HFF-Myc (cell line): ENCODE data around the gene SORL1.

Experiments used
- DNase-seq: peaks from one replicate; pipeline ENCODE4 v3.0.0-alpha.2; 2011; ENCODE audit warnings: low read depth; ENCODE audit errors: extremely low read depth
- H3K4me3 ChIP-seq: replicated peaks from 2 replicates; pipeline ENCODE4 v1.5.1; 2011; ENCODE audit warnings: low read depth, mild to moderate bottlenecking, control low read depth, low read length
- TF ChIP-seq, protein P1 (sequence below): IDR thresholded peaks from 2 replicates; pipeline ENCODE4 v1.5.1; 2012; ENCODE audit warnings: mild to moderate bottlenecking, low read depth, low read length, control low read depth; ENCODE audit errors: missing control alignments

The SORL1 gene

DNA sequence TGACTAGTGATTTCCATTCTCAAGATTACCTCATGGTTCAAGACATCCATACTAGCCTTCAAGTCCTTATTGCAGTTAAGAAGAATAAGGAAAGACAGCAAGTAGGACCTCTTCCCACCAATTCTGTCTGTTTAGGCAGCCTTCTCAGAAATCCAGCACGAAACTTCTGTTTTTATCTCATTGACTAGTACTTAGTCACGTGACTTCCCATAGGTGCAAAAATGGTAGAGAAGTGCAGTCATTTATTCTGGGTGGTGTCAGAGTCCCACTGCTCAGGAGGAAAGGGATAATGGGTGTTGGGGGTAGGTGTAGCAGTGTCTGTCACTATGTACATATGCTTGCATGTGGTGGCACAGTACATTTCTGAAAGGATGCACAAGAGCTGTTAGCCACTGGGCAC, 58.3 kb downstream of the SORL1 start:
- no peak overlapping the region for H3K4me3 ChIP-seq
- no peak for DNase-seq
- TF ChIP-seq, protein P1, sequence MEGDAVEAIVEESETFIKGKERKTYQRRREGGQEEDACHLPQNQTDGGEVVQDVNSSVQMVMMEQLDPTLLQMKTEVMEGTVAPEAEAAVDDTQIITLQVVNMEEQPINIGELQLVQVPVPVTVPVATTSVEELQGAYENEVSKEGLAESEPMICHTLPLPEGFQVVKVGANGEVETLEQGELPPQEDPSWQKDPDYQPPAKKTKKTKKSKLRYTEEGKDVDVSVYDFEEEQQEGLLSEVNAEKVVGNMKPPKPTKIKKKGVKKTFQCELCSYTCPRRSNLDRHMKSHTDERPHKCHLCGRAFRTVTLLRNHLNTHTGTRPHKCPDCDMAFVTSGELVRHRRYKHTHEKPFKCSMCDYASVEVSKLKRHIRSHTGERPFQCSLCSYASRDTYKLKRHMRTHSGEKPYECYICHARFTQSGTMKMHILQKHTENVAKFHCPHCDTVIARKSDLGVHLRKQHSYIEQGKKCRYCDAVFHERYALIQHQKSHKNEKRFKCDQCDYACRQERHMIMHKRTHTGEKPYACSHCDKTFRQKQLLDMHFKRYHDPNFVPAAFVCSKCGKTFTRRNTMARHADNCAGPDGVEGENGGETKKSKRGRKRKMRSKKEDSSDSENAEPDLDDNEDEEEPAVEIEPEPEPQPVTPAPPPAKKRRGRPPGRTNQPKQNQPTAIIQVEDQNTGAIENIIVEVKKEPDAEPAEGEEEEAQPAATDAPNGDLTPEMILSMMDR = no peak

DNA sequence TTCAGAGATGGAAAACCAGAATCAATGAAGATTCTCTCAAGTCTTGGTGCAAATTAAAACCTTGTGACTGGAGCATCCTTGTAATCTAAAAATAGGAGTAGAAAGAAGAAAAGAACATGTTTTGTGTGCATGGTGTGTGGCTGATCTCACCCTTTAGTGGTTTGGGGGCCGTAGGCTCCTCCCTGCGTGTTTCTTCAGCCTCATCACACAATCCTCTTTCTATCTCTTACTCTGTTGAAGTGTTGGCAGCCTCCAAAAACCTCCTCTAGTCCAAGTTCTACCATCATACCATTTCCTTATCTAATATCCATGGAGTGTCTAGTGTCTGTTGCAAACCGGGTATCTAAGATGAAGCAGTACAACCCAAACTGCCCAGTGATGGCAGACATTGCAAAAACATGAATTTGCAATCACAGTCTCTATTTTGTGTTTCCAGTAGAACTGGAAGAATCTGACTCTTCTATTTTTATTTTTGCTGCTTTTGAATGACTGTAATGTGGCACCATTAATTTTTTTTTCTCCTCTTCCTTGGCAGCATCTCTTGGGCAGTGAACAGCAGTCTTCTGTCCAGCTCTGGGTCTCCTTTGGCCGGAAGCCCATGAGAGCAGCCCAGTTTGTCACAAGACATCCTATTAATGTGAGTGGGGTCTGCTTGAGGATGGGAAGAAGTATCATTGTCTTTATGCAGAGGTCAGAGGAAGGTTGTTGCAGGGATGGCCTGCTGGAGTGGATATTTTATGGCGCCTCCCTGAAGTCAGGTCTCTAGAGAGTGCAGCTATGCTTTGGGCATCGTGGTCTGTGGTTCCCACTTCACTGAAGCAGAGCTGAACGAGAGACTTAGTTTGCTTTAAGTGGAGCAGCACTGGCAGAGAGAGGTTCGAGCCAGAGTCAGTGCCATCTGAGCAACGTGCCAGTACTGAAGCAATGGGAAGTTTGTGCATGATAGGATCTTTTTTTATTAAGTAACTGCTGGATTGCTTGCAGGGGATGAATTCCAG, 60.7 kb downstream of the SORL1 start:
- H3K4me3 ChIP-seq = no peak overlapping the region
- no peak for DNase-seq
- TF ChIP-seq, protein P1 = no peak

DNA sequence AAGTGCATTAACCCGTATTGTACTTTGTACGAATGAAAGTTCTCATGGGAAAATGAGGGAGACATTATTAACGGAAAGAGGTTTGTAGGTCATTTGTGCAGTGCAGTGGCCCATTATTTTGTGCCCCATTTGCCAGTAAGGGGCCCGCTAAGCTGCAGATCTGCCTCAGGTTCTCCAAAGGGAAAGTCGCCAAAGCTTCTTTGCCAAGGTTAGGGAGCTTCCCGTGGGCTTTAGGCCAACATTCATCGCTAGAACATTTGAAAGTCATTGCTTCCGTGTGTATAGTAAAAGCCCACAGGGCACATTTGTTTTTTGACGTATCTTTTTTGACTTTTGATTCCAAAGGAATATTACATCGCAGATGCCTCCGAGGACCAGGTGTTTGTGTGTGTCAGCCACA, 61.7 kb downstream of the SORL1 start:
- DNase-seq = no peak
- TF ChIP-seq, protein P1 = no peak
- H3K4me3 ChIP-seq = no peak overlapping the region

DNA sequence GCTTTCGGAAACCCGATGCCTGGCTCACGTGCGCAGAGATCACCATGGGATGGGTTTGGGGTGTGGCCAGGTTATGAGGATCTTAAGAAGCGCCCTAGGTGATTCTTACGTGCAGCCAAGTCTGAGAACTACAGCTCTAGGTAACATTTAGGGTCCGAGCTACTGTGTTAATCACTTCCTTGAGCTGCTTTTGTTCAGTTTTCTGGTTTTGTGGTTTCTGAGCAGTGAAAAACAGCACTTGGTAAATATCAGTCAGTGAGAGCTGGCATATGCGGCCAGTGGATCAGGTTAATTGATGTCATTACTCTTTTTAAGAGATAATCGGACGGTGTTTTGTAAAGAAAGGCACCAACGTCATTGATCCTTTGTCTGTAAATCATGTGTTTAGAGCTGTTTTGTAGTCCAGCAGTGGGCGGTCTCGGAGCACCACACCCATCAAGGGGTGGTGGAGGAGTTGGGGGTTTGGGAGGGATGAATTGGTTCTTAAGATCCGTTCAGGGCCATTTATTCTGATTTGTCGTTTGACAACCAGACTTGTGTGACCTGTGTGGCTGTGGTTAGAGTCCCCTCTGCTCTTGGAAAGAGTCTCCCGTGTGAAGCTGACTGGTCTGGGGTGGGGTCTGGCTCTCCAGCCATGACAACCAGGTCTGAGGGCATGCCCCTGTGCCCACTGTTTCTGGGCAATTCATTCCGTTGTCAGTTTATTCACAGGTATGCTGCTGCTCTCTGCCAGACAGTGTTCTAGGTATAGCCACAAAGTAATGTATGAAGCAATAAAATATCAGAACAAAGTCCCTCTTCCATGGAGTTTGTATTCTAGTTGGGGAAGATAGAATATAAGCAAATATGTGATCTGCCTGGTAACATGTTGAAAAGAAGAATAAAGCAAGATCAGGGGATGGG, 62.6 kb downstream of the SORL1 start:
- TF ChIP-seq, protein P1 = no peak
- DNase-seq = no peak
- H3K4me3 ChIP-seq = no peak overlapping the region

DNA sequence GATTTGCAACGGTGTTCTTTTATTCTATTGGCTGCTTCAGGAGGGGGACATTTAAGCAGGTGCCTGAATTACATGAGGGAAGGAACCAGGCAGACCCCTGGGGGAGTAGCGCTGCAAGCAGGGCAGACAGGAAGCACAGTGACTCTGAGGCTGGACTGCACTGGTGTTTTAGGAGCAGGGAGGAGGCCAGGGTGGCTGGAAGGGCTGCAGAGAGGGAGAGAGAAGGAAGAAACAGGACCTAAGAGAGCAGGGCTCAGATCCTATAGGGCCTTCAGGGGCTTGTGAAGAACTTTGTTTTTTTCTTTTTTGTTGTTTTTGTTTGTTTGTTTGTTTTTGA, 63.2 kb downstream of the SORL1 start:
- no peak overlapping the region for H3K4me3 ChIP-seq
- no peak for DNase-seq
- TF ChIP-seq, protein P1 = no peak

DNA sequence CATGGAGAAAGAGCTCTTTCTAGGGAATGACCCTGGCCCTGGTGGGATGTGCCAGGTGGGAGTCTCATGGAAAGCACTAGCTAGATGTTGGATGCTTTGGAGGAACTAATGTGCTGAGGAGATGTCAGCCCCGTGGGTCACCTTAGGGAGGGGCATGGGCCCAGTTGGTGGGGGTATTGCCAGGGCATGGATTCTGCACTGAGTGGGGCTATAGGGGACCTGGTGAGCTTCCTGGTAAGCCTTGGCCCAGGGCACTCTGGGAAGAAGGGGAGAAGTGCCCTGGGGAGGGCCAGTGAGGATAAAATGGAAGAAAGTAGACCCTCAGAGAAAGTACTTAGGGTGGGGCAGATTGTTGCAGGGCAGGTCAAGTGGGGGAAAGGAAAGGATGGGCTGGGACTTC, 65.9 kb downstream of the SORL1 start:
- H3K4me3 ChIP-seq = no peak overlapping the region
- TF ChIP-seq, protein P1 = no peak
- DNase-seq = no peak
